Gastrocnemius medialis (tissue), 4 donors: ENCODE results near the gene EEFSEC. TPM values are rescaled to one million over a fixed set of nuclear protein-coding genes. Genes with fewer than 3 reads are reported as not detected.

Experiments used
- ATAC-seq, 2 donors: fragments of 150-250 bp; one replicate each; pipeline ENCODE4 v1.9.1; 2016
- DNase-seq, 2 donors: peaks; one replicate each; pipeline ENCODE4 v3.0.0-alpha.2; 2019
- H3K27ac ChIP-seq, 4 donors: fragments of 200-600 bp; sonication (generic); 1 replicate in 1 of 4; 2 replicates in 3 of 4; pipeline ENCODE4 v1.5.1; 2016 to 2018; ENCODE audit warnings: mild to moderate bottlenecking in 2 of 4, moderate library complexity in 1 of 4
- H3K27me3 ChIP-seq, 3 donors: fragments of 200-600 bp; sonication (generic) in 2 of 3; 1 replicate in 1 of 3; 2 replicates in 2 of 3; pipeline versions ENCODE4 v1.5.1 to v1.6.0; 2016 to 2019; ENCODE audit warnings: mild to moderate bottlenecking in 1 of 3, moderate library complexity in 1 of 3
- H3K36me3 ChIP-seq, 2 donors: fragments of 200-600 bp; sonication (generic) in 1 of 2; one replicate each; pipeline ENCODE4 v1.5.1; 2017 to 2018
- H3K4me1 ChIP-seq, 2 donors: fragments of 200-600 bp; sonication (generic) in 1 of 2; one replicate each; pipeline ENCODE4 v1.5.1; 2016 to 2017; ENCODE audit warnings: mild to moderate bottlenecking in 2 of 2
- H3K4me3 ChIP-seq, 4 donors: fragments of 200-600 bp; sonication (generic) in 3 of 4; 1 replicate in 1 of 4; 2 replicates in 3 of 4; pipeline ENCODE4 v1.5.1; 2016 to 2019; ENCODE audit warnings: mild to moderate bottlenecking in 2 of 4
- H3K9me3 ChIP-seq, 3 donors: fragments of 200-600 bp; sonication (generic) in 2 of 3; 1 replicate in 1 of 3; 2 replicates in 2 of 3; pipeline ENCODE4 v1.5.1; 2016 to 2019
- POLR2A ChIP-seq, 2 donors: fragments of 450-650 bp; IDR thresholded peaks; one replicate each; pipeline ENCODE4 v1.6.1; 2017; ENCODE audit warnings: antibody characterized with exemption in 2 of 2, mild to moderate bottlenecking in 2 of 2, moderate library complexity in 2 of 2
- in situ Hi-C, 4 donors: fragments of 200-750 bp; cut with MboI; loops; one replicate each; pipeline versions ENCODE4 v1.15.0 to v1.8.0; 2017; ENCODE audit warnings: low sequenced_read_pairs in 4 of 4
- intact Hi-C: fragments of 100-400 bp; cut with DNase I; formaldehyde crosslinking; loops from one replicate; pipeline ENCODE4 v1.15.1; 2023; ENCODE audit warnings: low total_unique reads
- total RNA-seq, 4 donors: library from RNA; depleted of rRNA; stranded (reverse); fragments of >200 nt; gene quantifications; one replicate each; pipeline versions ENCODE4 v1.1.0 to v1.2.3, GENCODE V29; 2016
- TF ChIP-seq, protein P1 (sequence below), 5 experiments: fragments of 450-650 bp in 3 of 5; fragments of 200-600 bp in 2 of 5; sonication (generic) in 2 of 5; IDR thresholded peaks in 4 of 5; conservative IDR thresholded peaks in 1 of 5; 1 replicate in 4 of 5; 2 replicates in 1 of 5; pipeline ENCODE4 v1.5.1; 2016 to 2019; ENCODE audit warnings: antibody characterized with exemption in 5 of 5, mild to moderate bottlenecking in 3 of 5, moderate library complexity in 3 of 5

The EEFSEC gene
- total RNA-seq, 4 donors from 2014 or later, result 21.0 to 29.4 (median 23.4) TPM

DNA sequence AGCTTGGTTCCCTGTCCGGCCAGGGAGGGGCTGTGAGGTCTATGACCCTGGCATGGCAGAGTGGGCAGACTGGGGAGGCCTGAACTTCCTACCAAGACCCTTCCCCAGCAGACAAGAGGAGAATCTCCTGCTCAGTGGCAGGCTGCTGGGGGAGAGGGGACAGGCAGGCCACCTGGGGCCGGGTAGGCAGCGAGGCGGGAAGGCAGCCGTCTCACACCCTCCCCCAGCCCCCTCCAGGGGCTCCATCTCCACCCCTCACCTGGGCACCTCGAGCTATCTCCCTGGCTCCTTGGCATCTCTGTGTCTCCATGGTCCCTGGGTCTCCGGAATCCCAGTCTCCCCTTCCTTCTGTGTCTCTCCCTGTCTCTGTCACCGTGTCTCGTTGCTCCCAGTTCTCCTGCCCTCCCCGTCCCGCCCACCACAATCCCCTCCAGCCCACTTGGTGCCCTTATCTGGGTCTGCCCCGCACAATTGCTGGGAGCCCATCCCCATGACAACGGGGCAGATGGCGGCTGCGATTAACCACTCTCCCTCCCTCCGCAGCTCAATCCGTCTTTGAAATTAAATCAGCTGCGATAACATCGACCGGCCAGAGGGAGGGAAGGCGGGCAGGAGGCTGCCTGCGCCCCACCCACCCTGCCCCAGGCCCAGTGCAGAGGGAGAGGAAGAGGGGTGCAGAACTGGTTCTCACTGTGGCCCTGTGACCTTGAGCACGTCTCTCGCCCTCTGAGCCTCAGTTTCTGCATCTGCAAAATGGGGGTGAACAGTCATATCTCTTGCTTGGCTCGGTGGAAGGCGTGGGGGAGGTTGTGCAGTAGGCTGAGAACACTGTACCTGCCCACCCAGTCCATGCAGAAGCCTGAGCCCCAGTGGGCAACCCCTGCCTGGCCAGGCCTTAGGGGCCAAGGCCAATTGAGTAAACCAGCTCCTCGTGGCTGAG is 303.8 kb downstream of the EEFSEC start:
- in situ Hi-C loops, result no loop called here
- Histone ChIP-seq H3K4me1 (no peaks in the 10 kb centered on the region), H3K36me3 (no peaks in the 10 kb centered on the region), H3K27me3 (peaks cover 0 to 7% (median 0%) of the 10 kb centered on the region in 3 donors), H3K27ac (no peak overlapping the region), H3K9me3 (no peaks in the 10 kb centered on the region), H3K4me3 (no peak overlapping the region)
- ATAC-seq (no peak), DNase-seq (no peak)
- intact Hi-C loops, result no loop called here
- TF ChIP-seq, protein P1, sequence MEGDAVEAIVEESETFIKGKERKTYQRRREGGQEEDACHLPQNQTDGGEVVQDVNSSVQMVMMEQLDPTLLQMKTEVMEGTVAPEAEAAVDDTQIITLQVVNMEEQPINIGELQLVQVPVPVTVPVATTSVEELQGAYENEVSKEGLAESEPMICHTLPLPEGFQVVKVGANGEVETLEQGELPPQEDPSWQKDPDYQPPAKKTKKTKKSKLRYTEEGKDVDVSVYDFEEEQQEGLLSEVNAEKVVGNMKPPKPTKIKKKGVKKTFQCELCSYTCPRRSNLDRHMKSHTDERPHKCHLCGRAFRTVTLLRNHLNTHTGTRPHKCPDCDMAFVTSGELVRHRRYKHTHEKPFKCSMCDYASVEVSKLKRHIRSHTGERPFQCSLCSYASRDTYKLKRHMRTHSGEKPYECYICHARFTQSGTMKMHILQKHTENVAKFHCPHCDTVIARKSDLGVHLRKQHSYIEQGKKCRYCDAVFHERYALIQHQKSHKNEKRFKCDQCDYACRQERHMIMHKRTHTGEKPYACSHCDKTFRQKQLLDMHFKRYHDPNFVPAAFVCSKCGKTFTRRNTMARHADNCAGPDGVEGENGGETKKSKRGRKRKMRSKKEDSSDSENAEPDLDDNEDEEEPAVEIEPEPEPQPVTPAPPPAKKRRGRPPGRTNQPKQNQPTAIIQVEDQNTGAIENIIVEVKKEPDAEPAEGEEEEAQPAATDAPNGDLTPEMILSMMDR (IDR thresholded peaks at IDR 0.05 in 4 of 5, conservative IDR thresholded peaks at IDR 0.05 in 1 of 5), result no peak
- no peak for TF ChIP-seq POLR2A (IDR thresholded peaks at IDR 0.05)

- no peak overlapping the region for H3K27ac ChIP-seq
These were observed 304.7 kb downstream of the EEFSEC start for GRCh38 chr3:128457937-128458336.

More at GRCh38 chr3:128457937-128458336, 304.7 kb downstream of the EEFSEC start:
- Histone ChIP-seq H3K27me3 (peaks cover 0 to 7% (median 0%) of the 10 kb centered on the region in 3 donors), H3K4me3 (no peak overlapping the region), H3K4me1 (no peaks in the 10 kb centered on the region), H3K36me3 (no peaks in the 10 kb centered on the region), H3K9me3 (no peaks in the 10 kb centered on the region)
- intact Hi-C loops (no loop called here), in situ Hi-C loops (no loop called here)
- TF ChIP-seq POLR2A (IDR thresholded peaks at IDR 0.05), result no peak
- TF ChIP-seq, protein P1 (IDR thresholded peaks at IDR 0.05 in 4 of 5, conservative IDR thresholded peaks at IDR 0.05 in 1 of 5), result no peak
- ATAC-seq (no peak), DNase-seq (no peak)

Other genes starting within 250 kb of the EEFSEC start
- 10 to 100 TPM; 16.0 to 28.7 (median 22.1) TPM for gene KBTBD12, start 238.2 kb upstream of the EEFSEC start, total RNA-seq
- gene SEC61A1, start 101.0 kb upstream of the EEFSEC start, total RNA-seq, result 100 to 1,000 TPM in 2 of 4 donors, 10 to 100 TPM in 2; 81.6 to 135 (median 106) TPM
- 10 to 100 TPM; 12.1 to 26.3 (median 21.4) TPM for gene RUVBL1, start 29.7 kb upstream of the EEFSEC start, total RNA-seq